GM12878 (cell line): ENCODE results near the gene ME3. TPM values are rescaled to one million over a fixed set of nuclear protein-coding genes. Genes with fewer than 3 reads are reported as not detected.
A peak's percentile ranks its signal among the peaks of the same experiment; 100 is the strongest.

ENCODE experiments used
- ATAC-seq: fragments of 200-7000 bp; cut with Tn5 transposase; 3 replicates; pipeline ENCODE4 v1.9.1; 2020; ENCODE audit warnings: mild to moderate bottlenecking, moderate library complexity
- BruUV-seq: library from RNA; stranded (reverse); fragments of 400-500 nt; replicated peaks from 2 replicates; lab custom pipeline; 2021; lab: Mats Ljungman, UMichigan
- CTCF ChIA-PET: fragments of 300-600 bp; sonication (Branson Sonifier 250); formaldehyde crosslinking; extraction: SDS; loops from one replicate; lab custom pipeline; 2021; ENCODE audit warnings: inconsistent platforms; lab: Yijun Ruan, JAX
- POLR2A ChIA-PET: fragments of 350-600 bp; formaldehyde crosslinking; extraction: SDS; loops from one replicate; lab custom pipeline; 2021; ENCODE audit warnings: inconsistent platforms; lab: Charles Lee
- RAD21 ChIA-PET: fragments of 300-600 bp; sonication (Branson Sonifier 250); formaldehyde crosslinking; loops from one replicate; lab custom pipeline; 2023; ENCODE audit warnings: antibody characterized with exemption; ENCODE audit not compliant: unreplicated experiment; lab: Charles Lee
- SMC1A ChIA-PET: fragments of 300-600 bp; sonication (Branson Sonifier 250); formaldehyde crosslinking; loops from one replicate; lab custom pipeline; 2023; ENCODE audit not compliant: unreplicated experiment, uncharacterized antibody; lab: Charles Lee
- DNase-seq: peaks from one replicate; pipeline ENCODE4 v3.0.0-alpha.2; 2011; ENCODE audit warnings: low read depth, low spot score
- FAIRE-seq: peaks from 3 replicates; lab custom pipeline; 2011; peaks lifted over from hg19 to GRCh38; lab: Jason Lieb, UNC
- H2AFZ ChIP-seq: 2 replicates; pipeline ENCODE4 v1.6.0; 2011; ENCODE audit warnings: low read depth, low read length, control low read depth; ENCODE audit not compliant: control insufficient read depth
- H3K27ac ChIP-seq: 2 replicates; pipeline ENCODE4 v1.5.1; 2011; ENCODE audit warnings: control low read depth; ENCODE audit not compliant: control insufficient read depth, insufficient read depth
- H3K27me3 ChIP-seq, 2 experiments: replicated peaks in 1 of 2; 2 replicates each; pipeline versions ENCODE4 v1.6.0 to v1.6.1; 2011; ENCODE audit warnings: low read length in 1 of 2; ENCODE audit not compliant: control insufficient read depth in 2 of 2, insufficient read depth in 2 of 2
- H3K36me3 ChIP-seq, 2 experiments: 2 replicates each; pipeline ENCODE4 v1.5.1; 2011; ENCODE audit warnings: low read length in 1 of 2; ENCODE audit not compliant: control insufficient read depth in 2 of 2, insufficient read depth in 2 of 2
- H3K4me1 ChIP-seq: 2 replicates; pipeline ENCODE4 v1.6.1; 2011; ENCODE audit warnings: mild to moderate bottlenecking, low read length, moderate library complexity, mixed read lengths; ENCODE audit not compliant: control insufficient read depth, insufficient read depth
- H3K4me2 ChIP-seq: 2 replicates; pipeline ENCODE4 v1.6.0; 2011; ENCODE audit warnings: control low read depth; ENCODE audit not compliant: control insufficient read depth, insufficient read depth
- H3K4me3 ChIP-seq: fragments of 200-600 bp; sonication (generic); 2 replicates; pipeline ENCODE4 v1.5.1; 2016
- H3K79me2 ChIP-seq: 2 replicates; pipeline ENCODE4 v1.6.0; 2011; ENCODE audit warnings: low read length; ENCODE audit not compliant: control insufficient read depth, insufficient read depth
- H3K9ac ChIP-seq: 2 replicates; pipeline ENCODE4 v1.8.0; 2011; ENCODE audit warnings: low read length, control low read depth, mixed read lengths; ENCODE audit not compliant: control insufficient read depth, insufficient read depth
- H3K9me3 ChIP-seq: replicated peaks from 3 replicates; pipeline ENCODE4 v1.5.1; 2011; ENCODE audit warnings: mild to moderate bottlenecking, low read length; ENCODE audit not compliant: control insufficient read depth, insufficient read depth
- H4K20me1 ChIP-seq: 2 replicates; pipeline ENCODE4 v1.6.0; 2011; ENCODE audit not compliant: control insufficient read depth, insufficient read depth
- ASH2L ChIP-seq: fragments of 300-600, 200-600 bp; sonication (generic); IDR thresholded peaks from 2 replicates; pipeline ENCODE4 v1.6.1; 2017; ENCODE audit warnings: low read depth, mild to moderate bottlenecking, borderline replicate concordance
- CHD1 ChIP-seq: IDR thresholded peaks from 2 replicates; pipeline ENCODE4 v1.6.1; 2012; ENCODE audit warnings: low read depth, low read length, improper control_type of control experiment
- ETV6 ChIP-seq, 2 experiments: fragments of 450-650 bp in 1 of 2; IDR thresholded peaks in 1 of 2; conservative IDR thresholded peaks in 1 of 2; 2 replicates each; pipeline ENCODE4 v1.6.1; 2014; ENCODE audit warnings: antibody characterized with exemption in 1 of 2, borderline replicate concordance in 1 of 2, low read depth in 1 of 2, mild to moderate bottlenecking in 1 of 2, moderate library complexity in 1 of 2
- FOXK2 ChIP-seq: fragments of 450-650 bp; IDR thresholded peaks from 2 replicates; pipeline ENCODE4 v1.6.1; 2017; ENCODE audit warnings: mild to moderate bottlenecking, moderate library complexity
- IKZF2 ChIP-seq, 2 experiments: fragments of 450-650 bp; IDR thresholded peaks; 2 replicates each; pipeline ENCODE4 v1.6.1; 2017; ENCODE audit warnings: mild to moderate bottlenecking in 2 of 2, moderate library complexity in 2 of 2
- RELB ChIP-seq: fragments of 450-650 bp; IDR thresholded peaks from 2 replicates; pipeline ENCODE4 v1.6.1; 2017; ENCODE audit warnings: low read depth, mild to moderate bottlenecking, moderate library complexity
- REST ChIP-seq: IDR thresholded peaks from 2 replicates; pipeline ENCODE4 v1.6.1; 2012; ENCODE audit warnings: mild to moderate bottlenecking, low read depth, low read length
- RUNX3 ChIP-seq: IDR thresholded peaks from 2 replicates; pipeline ENCODE4 v1.6.1; 2012; ENCODE audit warnings: low read length, inconsistent platforms
- SMC3 ChIP-seq: IDR thresholded peaks from 2 replicates; pipeline ENCODE4 v1.6.1; 2011; ENCODE audit warnings: low read length, improper control_type of control experiment, borderline replicate concordance
- TAF1 ChIP-seq: IDR thresholded peaks from 2 replicates; pipeline ENCODE4 v1.6.1; 2011; ENCODE audit warnings: mild to moderate bottlenecking, low read depth, low read length, borderline replicate concordance
- WGBS: methylation state at CpG from one replicate; pipeline ENCODE4 v1.1.6; 2016; ENCODE audit warnings: low lambda C conversion rate; ENCODE audit not compliant: insufficient replicate concordance, insufficient coverage; ENCODE audit errors: missing lambda C conversion rate; 5-methylcytosine and 5-hydroxymethylcytosine counted together
- in situ Hi-C: fragments of 300-500 bp; cut with MboI; formaldehyde crosslinking; loops from 9 replicates; pipeline ENCODE4 v1.14.3; 2018; ENCODE audit warnings: mixed read lengths
- intact Hi-C: fragments of 100-400 bp; cut with micrococcal nuclease; formaldehyde crosslinking; loops from one replicate; pipeline ENCODE4 v1.14.2; 2022; ENCODE audit not compliant: unreplicated experiment
- polyA plus RNA-seq, 11 experiments: library from polyadenylated mRNA; depleted of rRNA in 4 of 11; unstranded in 6 of 11; stranded (reverse) in 5 of 11; fragments of >200 nt; fragmentation: Nextera tagmentation in 4 of 11; fragmentation: Illumina TruSeq in 1 of 11; extraction: Ambion mirVana in 4 of 11; extraction: Trizol in 1 of 11; gene quantifications; 1 replicate in 1 of 11; 2 replicates in 10 of 11; pipeline versions ENCODE4 v1.2.1 to v1.2.3, GENCODE V29; 2011 to 2016; ENCODE audit warnings: inconsistent platforms in 2 of 11, missing spikeins in 2 of 11, low read depth in 1 of 11
- total RNA-seq, 4 experiments: library from RNA; depleted of rRNA in 3 of 4; stranded (reverse); fragments of >200 nt in 3 of 4; fragmentation: Illumina TruSeq in 1 of 4; extraction: Trizol in 1 of 4; gene quantifications; 2 replicates each; pipeline versions ENCODE4 v1.2.1 to v1.2.3, GENCODE V29; 2013 to 2021
- TF ChIP-seq, protein P1 (sequence below), 3 experiments: IDR thresholded peaks in 2 of 3; conservative IDR thresholded peaks in 1 of 3; 2 replicates each; pipeline ENCODE4 v1.5.1; 2011; ENCODE audit warnings: low read depth in 3 of 3, low read length in 3 of 3, mild to moderate bottlenecking in 3 of 3, control low read depth in 2 of 3, moderate library complexity in 2 of 3, inconsistent platforms in 1 of 3, mixed read lengths in 1 of 3; ENCODE audit not compliant: control insufficient read depth in 2 of 3, insufficient read depth in 1 of 3; ENCODE audit errors: extremely low read depth in 1 of 3

ME3 gene
- total and polyA plus RNA-seq, 10 of the 15 experiments (the other 5 are each of a cell fraction or from before 2014, with no cell fraction given), result 0.06 to 0.40 (median 0.19) TPM; not detected in 2

DNA sequence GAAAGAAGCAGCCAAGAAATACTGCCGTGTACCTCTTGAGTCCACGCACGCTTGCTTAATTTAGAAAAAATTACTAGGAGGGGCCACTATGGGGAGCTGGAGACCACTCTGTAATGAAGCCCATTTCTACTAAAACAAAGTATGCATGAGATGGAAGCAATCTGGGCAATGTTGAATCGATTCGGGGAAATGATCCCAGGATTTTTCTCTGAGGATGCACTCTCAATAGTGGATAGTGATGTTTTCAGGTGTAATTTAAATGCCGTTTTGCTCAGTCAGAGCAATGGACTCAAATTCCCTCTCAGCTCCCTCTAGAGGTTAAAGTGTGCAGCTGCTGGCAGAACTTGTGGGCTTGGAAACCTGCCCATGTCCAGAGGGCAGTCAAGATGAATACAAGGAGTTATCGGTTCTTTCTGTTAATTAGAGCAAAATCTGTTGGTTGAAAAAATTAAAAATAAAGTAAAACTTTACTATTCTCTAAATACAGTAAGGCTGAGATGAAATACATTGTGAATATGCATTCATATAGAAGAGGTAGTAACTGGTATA, 64.1 kb downstream of the ME3 start (continued):
- TF ChIP-seq, protein P1, sequence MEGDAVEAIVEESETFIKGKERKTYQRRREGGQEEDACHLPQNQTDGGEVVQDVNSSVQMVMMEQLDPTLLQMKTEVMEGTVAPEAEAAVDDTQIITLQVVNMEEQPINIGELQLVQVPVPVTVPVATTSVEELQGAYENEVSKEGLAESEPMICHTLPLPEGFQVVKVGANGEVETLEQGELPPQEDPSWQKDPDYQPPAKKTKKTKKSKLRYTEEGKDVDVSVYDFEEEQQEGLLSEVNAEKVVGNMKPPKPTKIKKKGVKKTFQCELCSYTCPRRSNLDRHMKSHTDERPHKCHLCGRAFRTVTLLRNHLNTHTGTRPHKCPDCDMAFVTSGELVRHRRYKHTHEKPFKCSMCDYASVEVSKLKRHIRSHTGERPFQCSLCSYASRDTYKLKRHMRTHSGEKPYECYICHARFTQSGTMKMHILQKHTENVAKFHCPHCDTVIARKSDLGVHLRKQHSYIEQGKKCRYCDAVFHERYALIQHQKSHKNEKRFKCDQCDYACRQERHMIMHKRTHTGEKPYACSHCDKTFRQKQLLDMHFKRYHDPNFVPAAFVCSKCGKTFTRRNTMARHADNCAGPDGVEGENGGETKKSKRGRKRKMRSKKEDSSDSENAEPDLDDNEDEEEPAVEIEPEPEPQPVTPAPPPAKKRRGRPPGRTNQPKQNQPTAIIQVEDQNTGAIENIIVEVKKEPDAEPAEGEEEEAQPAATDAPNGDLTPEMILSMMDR (IDR thresholded peaks at IDR 0.05 in 2 of 3, conservative IDR thresholded peaks at IDR 0.05 in 1 of 3; ENCODE audit: control insufficient read depth in 2 of 3, extremely low read depth in 1 of 3, insufficient read depth in 1 of 3, low read depth in 3 of 3, low read length in 3 of 3), result peak; percentile 68 to 92 (median 88)
- no peak for TF ChIP-seq CHD1
- TF ChIP-seq RUNX3, result peak; percentile 19; the same call in 1 of the 2 replicates
- peak; percentile 74; the same call in 1 of the 2 replicates for TF ChIP-seq SMC3
- TF ChIP-seq RELB, result no peak
- TF ChIP-seq, all 136 proteins: peak for 8

- Histone ChIP-seq H3K27ac (no peak overlapping the region), H3K27me3 (no peaks in the 10 kb centered on the region), H2AFZ (no peak overlapping the region), H3K9me3 (no peaks in the 10 kb centered on the region), H3K4me1 (no peaks in the 10 kb centered on the region), H4K20me1 (no peaks in the 10 kb centered on the region), H3K4me2 (no peak overlapping the region), H3K79me2 (no peaks in the 10 kb centered on the region), H3K36me3 (no peaks in the 10 kb centered on the region), H3K4me3 (no peak overlapping the region), H3K9ac (no peak overlapping the region)
- ATAC-seq, result no peak
- intact Hi-C loops, result loop anchor here (5.0 kb wide), 1 partner anchor 210 kb away; no protein-coding TSS in a partner anchor
- in situ Hi-C loops, result loop anchor here (5.0 kb wide), 1 partner anchor 150 kb away; no protein-coding TSS in a partner anchor
- ChIA-PET RAD21 (interaction anchor here (1.8 to 6.3 kb wide), 4 partner anchors 13 to 151 kb away, joined by 3 to 87 read pairs (median 16); no protein-coding TSS in a partner anchor), CTCF (interaction anchor here (0.7 to 6.3 kb wide), 14 partner anchors 12 to 211 kb away, joined by 3 to 156 read pairs (median 8); no protein-coding TSS in a partner anchor), SMC1A (interaction anchor here (1.3 to 6.3 kb wide), 5 partner anchors 14 to 151 kb away, joined by 7 to 96 read pairs (median 9); no protein-coding TSS in a partner anchor), POLR2A (no interaction called here)
- 0% methylated on average over 1 of the region's 1 CpG for WGBS
- no peak for FAIRE-seq
- no TSS peak for BruUV-seq
- DNase-seq, result no peak
- TF ChIP-seq ETV6 (conservative IDR thresholded peaks at IDR 0.05 in 1 of 2, IDR thresholded peaks at IDR 0.05 in 1 of 2; ENCODE audit: borderline replicate concordance in 1 of 2, low read depth in 1 of 2) (no peak), TAF1 (no peak), IKZF2 (IDR thresholded peaks at IDR 0.05) (no peak), REST (no peak), FOXK2 (no peak), ASH2L (no peak), RUNX3 (no peak)
Observed at GRCh38 chr11:86606836-86607481, 65.5 kb downstream of the ME3 start.
